ENCODE measurements around the gene GPR62.

Gene GPR62

GRCh38 chr3:51982352-51982837 lies 27.2 kb downstream of the GPR62 start:
- WGBS (ENCODE audit: insufficient coverage): 3% methylated on average over 4 of the region's 4 CpGs
- POLR2A ChIA-PET: interaction anchor here (0.6 to 0.8 kb wide), 2 partner anchors 8 to 9 kb away, joined by 4 to 5 read pairs; partner anchors contain the start of gene ABHD14B

GRCh38 chr3:51982838-51983577 lies 27.8 kb downstream of the GPR62 start, which contains the start of gene ACY1:
Gene ACY1 (plus strand): TSS chr3:51983535. CDS start chr3:51984065, 530 bp downstream.
- Histone ChIP-seq H3K9me3 (ENCODE audit: control extremely low read depth in 1 of 5, control insufficient read depth in 4 of 5, insufficient read depth in 2 of 5, low read depth in 1 of 5, low read length in 4 of 5) (no peaks in the 10 kb centered on the region), H3K4me3 (ENCODE audit: control insufficient read depth in 1 of 7, extremely low read depth in 1 of 7, insufficient read depth in 4 of 7, low read depth in 2 of 7, low read length in 6 of 7) (peak within 1 kb of the TSS; percentile 59 to 82 (median 71)), H3K27me3 (replicated peaks in 2 of 5; ENCODE audit: control insufficient read depth in 4 of 5, insufficient read depth in 5 of 5, low read length in 4 of 5) (no peaks in the 10 kb centered on the region), H3K27ac (ENCODE audit: insufficient read depth in 1 of 2, low read depth in 1 of 2, low read length in 2 of 2, poor library complexity in 1 of 2, severe bottlenecking in 2 of 2) (peak within 1 kb of the TSS; percentile 54 to 79), H3K36me3 (ENCODE audit: control insufficient read depth in 4 of 4, insufficient read depth in 4 of 4, low read length in 3 of 4) (peaks cover 0 to 8% (median 4%) of the 10 kb centered on the region in 4 experiments), H3K4me1 (ENCODE audit: control extremely low read depth in 1 of 4, control insufficient read depth in 4 of 4, insufficient read depth in 4 of 4, low read length in 3 of 4) (peaks cover 4 to 27% (median 23%) of the 10 kb centered on the region in 4 experiments)
- WGBS (ENCODE audit: insufficient coverage): 0% methylated on average over 47 of the region's 68 CpGs
- CTCF ChIA-PET: interaction anchor here (0.7 to 5.6 kb wide), 12 partner anchors 9 to 160 kb away, joined by 3 to 52 read pairs (median 4); partner anchors contain the start of genes ABHD14B, GPR62, PARP3 and RPL29
- DNase-seq: peak; percentile 70 to 86 (median 80)
- POLR2A ChIA-PET: interaction anchor here (0.6 to 1.0 kb wide), 4 partner anchors 9 to 15 kb away, joined by 3 to 5 read pairs (median 4); partner anchors contain the start of genes ABHD14B and RPL29

More at GRCh38 chr3:51982352-51982837, 27.2 kb downstream of the GPR62 start:
- no peaks in the 10 kb centered on the region for H3K27me3 ChIP-seq (replicated peaks in 2 of 5; ENCODE audit: control insufficient read depth in 4 of 5, insufficient read depth in 5 of 5, low read length in 4 of 5)
- CTCF ChIA-PET: interaction anchor here (0.7 to 5.6 kb wide), 11 partner anchors 9 to 161 kb away, joined by 3 to 52 read pairs (median 4); partner anchors contain the start of genes ABHD14B, GPR62, PARP3 and RPL29
- peaks cover 4 to 31% (median 23%) of the 10 kb centered on the region in 4 experiments for H3K4me1 ChIP-seq (ENCODE audit: control extremely low read depth in 1 of 4, control insufficient read depth in 4 of 4, insufficient read depth in 4 of 4, low read length in 3 of 4)
- H3K4me3 ChIP-seq (ENCODE audit: control insufficient read depth in 1 of 7, extremely low read depth in 1 of 7, insufficient read depth in 4 of 7, low read depth in 2 of 7, low read length in 6 of 7): peak overlapping the region; percentile 59 to 82 (median 71)
- H3K27ac ChIP-seq (ENCODE audit: insufficient read depth in 1 of 2, low read depth in 1 of 2, low read length in 2 of 2, poor library complexity in 1 of 2, severe bottlenecking in 2 of 2): peak overlapping the region in 1 of 2 experiments; percentile 79
- H3K9me3 ChIP-seq (ENCODE audit: control extremely low read depth in 1 of 5, control insufficient read depth in 4 of 5, insufficient read depth in 2 of 5, low read depth in 1 of 5, low read length in 4 of 5): no peaks in the 10 kb centered on the region
- peaks cover 0 to 11% (median 4%) of the 10 kb centered on the region in 4 experiments for H3K36me3 ChIP-seq (ENCODE audit: control insufficient read depth in 4 of 4, insufficient read depth in 4 of 4, low read length in 3 of 4)
- peak; percentile 45 to 64 (median 48) for DNase-seq

- H3K4me1 ChIP-seq (ENCODE audit: control extremely low read depth in 1 of 4, control insufficient read depth in 4 of 4, insufficient read depth in 4 of 4, low read length in 3 of 4): peaks cover 4 to 27% (median 23%) of the 10 kb centered on the region in 4 experiments
- ChIA-PET CTCF (interaction anchor here (1.2 to 5.6 kb wide), 7 partner anchors 9 to 71 kb away, joined by 3 to 52 read pairs (median 4); partner anchors contain the start of genes ABHD14A, ABHD14B, PARP3 and RPL29), POLR2A (interaction anchor here (0.6 to 1.0 kb wide), 2 partner anchors 12 to 16 kb away, joined by 3 read pairs; partner anchors contain the start of gene RPL29)
- DNase-seq: no peak
- peaks cover 0 to 7% (median 4%) of the 10 kb centered on the region in 4 experiments for H3K36me3 ChIP-seq (ENCODE audit: control insufficient read depth in 4 of 4, insufficient read depth in 4 of 4, low read length in 3 of 4)
- no peaks in the 10 kb centered on the region for H3K27me3 ChIP-seq (replicated peaks in 2 of 5; ENCODE audit: control insufficient read depth in 4 of 5, insufficient read depth in 5 of 5, low read length in 4 of 5)
- peak overlapping the region; percentile 59 to 82 (median 71) for H3K4me3 ChIP-seq (ENCODE audit: control insufficient read depth in 1 of 7, extremely low read depth in 1 of 7, insufficient read depth in 4 of 7, low read depth in 2 of 7, low read length in 6 of 7)
- H3K9me3 ChIP-seq (ENCODE audit: control extremely low read depth in 1 of 5, control insufficient read depth in 4 of 5, insufficient read depth in 2 of 5, low read depth in 1 of 5, low read length in 4 of 5): no peaks in the 10 kb centered on the region
- 93% methylated on average over 18 of the region's 22 CpGs for WGBS (ENCODE audit: insufficient coverage)
- H3K27ac ChIP-seq (ENCODE audit: insufficient read depth in 1 of 2, low read depth in 1 of 2, low read length in 2 of 2, poor library complexity in 1 of 2, severe bottlenecking in 2 of 2): peak overlapping the region; percentile 54 to 79
These were observed 28.5 kb downstream of the GPR62 start for GRCh38 chr3:51983578-51984268.

- H3K9me3 ChIP-seq (ENCODE audit: control extremely low read depth in 1 of 5, control insufficient read depth in 4 of 5, insufficient read depth in 2 of 5, low read depth in 1 of 5, low read length in 4 of 5): no peaks in the 10 kb centered on the region
- H3K27me3 ChIP-seq (replicated peaks in 2 of 5; ENCODE audit: control insufficient read depth in 4 of 5, insufficient read depth in 5 of 5, low read length in 4 of 5): no peaks in the 10 kb centered on the region
- peaks cover 4 to 27% (median 23%) of the 10 kb centered on the region in 4 experiments for H3K4me1 ChIP-seq (ENCODE audit: control extremely low read depth in 1 of 4, control insufficient read depth in 4 of 4, insufficient read depth in 4 of 4, low read length in 3 of 4)
- peaks cover 0 to 5% (median 4%) of the 10 kb centered on the region in 4 experiments for H3K36me3 ChIP-seq (ENCODE audit: control insufficient read depth in 4 of 4, insufficient read depth in 4 of 4, low read length in 3 of 4)
- H3K27ac ChIP-seq (ENCODE audit: insufficient read depth in 1 of 2, low read depth in 1 of 2, low read length in 2 of 2, poor library complexity in 1 of 2, severe bottlenecking in 2 of 2): peak overlapping the region in 1 of 2 experiments; percentile 79
- no peak for DNase-seq
- H3K4me3 ChIP-seq (ENCODE audit: control insufficient read depth in 1 of 7, extremely low read depth in 1 of 7, insufficient read depth in 4 of 7, low read depth in 2 of 7, low read length in 6 of 7): no peak overlapping the region
- ChIA-PET CTCF (interaction anchor here (1.2 to 5.6 kb wide), 4 partner anchors 9 to 20 kb away, joined by 3 to 52 read pairs (median 4); partner anchors contain the start of genes ABHD14A and RPL29), POLR2A (interaction anchor here (1.0 kb wide), 1 partner anchor 11 kb away, joined by 3 read pairs; the partner anchor contains the start of gene RPL29)
These were observed 29.1 kb downstream of the GPR62 start for GRCh38 chr3:51984269-51984647.

GRCh38 chr3:51985063-51985462 lies 29.9 kb downstream of the GPR62 start:
- 89% methylated on average over 4 of the region's 6 CpGs for WGBS (ENCODE audit: insufficient coverage)
- ChIA-PET CTCF (interaction anchor here (1.2 to 5.6 kb wide), 3 partner anchors 8 to 21 kb away, joined by 3 to 52 read pairs (median 4); partner anchors contain the start of genes ABHD14A and RPL29), POLR2A (no interaction called here)
- Histone ChIP-seq H3K36me3 (ENCODE audit: control insufficient read depth in 4 of 4, insufficient read depth in 4 of 4, low read length in 3 of 4) (peaks cover 0 to 5% (median 4%) of the 10 kb centered on the region in 4 experiments), H3K9me3 (ENCODE audit: control extremely low read depth in 1 of 5, control insufficient read depth in 4 of 5, insufficient read depth in 2 of 5, low read depth in 1 of 5, low read length in 4 of 5) (no peaks in the 10 kb centered on the region), H3K4me3 (ENCODE audit: control insufficient read depth in 1 of 7, extremely low read depth in 1 of 7, insufficient read depth in 4 of 7, low read depth in 2 of 7, low read length in 6 of 7) (no peak overlapping the region), H3K27ac (ENCODE audit: insufficient read depth in 1 of 2, low read depth in 1 of 2, low read length in 2 of 2, poor library complexity in 1 of 2, severe bottlenecking in 2 of 2) (no peak overlapping the region), H3K4me1 (ENCODE audit: control extremely low read depth in 1 of 4, control insufficient read depth in 4 of 4, insufficient read depth in 4 of 4, low read length in 3 of 4) (peaks cover 4 to 27% (median 23%) of the 10 kb centered on the region in 4 experiments), H3K27me3 (replicated peaks in 2 of 5; ENCODE audit: control insufficient read depth in 4 of 5, insufficient read depth in 5 of 5, low read length in 4 of 5) (no peaks in the 10 kb centered on the region)
- no peak for DNase-seq

GRCh38 chr3:51986010-51986947 lies 31.1 kb downstream of the GPR62 start:
- Histone ChIP-seq H3K9me3 (ENCODE audit: control extremely low read depth in 1 of 5, control insufficient read depth in 4 of 5, insufficient read depth in 2 of 5, low read depth in 1 of 5, low read length in 4 of 5) (no peaks in the 10 kb centered on the region), H3K4me3 (ENCODE audit: control insufficient read depth in 1 of 7, extremely low read depth in 1 of 7, insufficient read depth in 4 of 7, low read depth in 2 of 7, low read length in 6 of 7) (no peak overlapping the region), H3K4me1 (ENCODE audit: control extremely low read depth in 1 of 4, control insufficient read depth in 4 of 4, insufficient read depth in 4 of 4, low read length in 3 of 4) (peaks cover 4 to 27% (median 20%) of the 10 kb centered on the region in 4 experiments), H3K27me3 (replicated peaks in 2 of 5; ENCODE audit: control insufficient read depth in 4 of 5, insufficient read depth in 5 of 5, low read length in 4 of 5) (no peaks in the 10 kb centered on the region), H3K36me3 (ENCODE audit: control insufficient read depth in 4 of 4, insufficient read depth in 4 of 4, low read length in 3 of 4) (peaks cover 0 to 3% (median 0%) of the 10 kb centered on the region in 4 experiments), H3K27ac (ENCODE audit: insufficient read depth in 1 of 2, low read depth in 1 of 2, low read length in 2 of 2, poor library complexity in 1 of 2, severe bottlenecking in 2 of 2) (no peak overlapping the region)
- POLR2A ChIA-PET: no interaction called here
- WGBS (ENCODE audit: insufficient coverage): 87% methylated on average over 7 of the region's 12 CpGs
- CTCF ChIA-PET: interaction anchor here (1.0 kb wide), 1 partner anchor 11 kb away, joined by 5 read pairs; the partner anchor contains the start of gene ABHD14A
- DNase-seq: no peak

All from common myeloid progenitor, CD34-positive (primary cell).